ENCODE results near the gene RBFOX1.

Gene RBFOX1

GRCh38 chr16:7628981-7629380 is 296.3 kb downstream of the RBFOX1 start:
- H2AFZ ChIP-seq (ENCODE audit: low read length), result no peak overlapping the region
- no peaks in the 10 kb centered on the region for H3K9me2 ChIP-seq (ENCODE audit: low read depth, low read length)
- no peaks in the 10 kb centered on the region for H3K79me2 ChIP-seq (ENCODE audit: insufficient read depth, low read length)
- H3K27me3 ChIP-seq (ENCODE audit: insufficient read depth, low read length), result no peaks in the 10 kb centered on the region
- H3K9ac ChIP-seq (ENCODE audit: low read length), result no peak overlapping the region
- H4K20me1 ChIP-seq (ENCODE audit: insufficient read depth, low read length), result no peaks in the 10 kb centered on the region
- no peak overlapping the region for H3K4me3 ChIP-seq (ENCODE audit: low read depth, low read length, poor library complexity, severe bottlenecking)
- H3K27ac ChIP-seq (ENCODE audit: low read depth, low read length, poor library complexity, severe bottlenecking), result no peak overlapping the region
- H3K36me3 ChIP-seq (ENCODE audit: insufficient read depth, low read length), result no peaks in the 10 kb centered on the region
- no peaks in the 10 kb centered on the region for H3K9me3 ChIP-seq (ENCODE audit: low read length)
- no peaks in the 10 kb centered on the region for H3F3A ChIP-seq (ENCODE audit: insufficient read depth, low read length)
- no peaks in the 10 kb centered on the region for H3K4me1 ChIP-seq (ENCODE audit: insufficient read depth, low read length, severe bottlenecking)
- no peak overlapping the region for H3K4me2 ChIP-seq (ENCODE audit: low read length)
- TF ChIP-seq EZH2 (IDR thresholded peaks at IDR 0.05; ENCODE audit: borderline replicate concordance, low read length) (no peak), CTCF (IDR thresholded peaks at IDR 0.05; ENCODE audit: low read length) (no peak)

- Histone ChIP-seq H3K9me3 (ENCODE audit: low read length) (no peaks in the 10 kb centered on the region), H3K27me3 (ENCODE audit: insufficient read depth, low read length) (no peaks in the 10 kb centered on the region)
Observed at GRCh38 chr16:7629571-7629970, 296.9 kb downstream of the RBFOX1 start.

GRCh38 chr16:7637446-7637845 is 304.8 kb downstream of the RBFOX1 start:
- no peaks in the 10 kb centered on the region for H3K9me3 ChIP-seq (ENCODE audit: low read length)
- no peak overlapping the region for H3K27ac ChIP-seq (ENCODE audit: low read depth, low read length, poor library complexity, severe bottlenecking)
- no peaks in the 10 kb centered on the region for H3K79me2 ChIP-seq (ENCODE audit: insufficient read depth, low read length)
- H3K4me3 ChIP-seq (ENCODE audit: low read depth, low read length, poor library complexity, severe bottlenecking), result no peak overlapping the region
- H4K20me1 ChIP-seq (ENCODE audit: insufficient read depth, low read length), result no peaks in the 10 kb centered on the region
- no peaks in the 10 kb centered on the region for H3K9me2 ChIP-seq (ENCODE audit: low read depth, low read length)
- no peak overlapping the region for H3K9ac ChIP-seq (ENCODE audit: low read length)
- no peaks in the 10 kb centered on the region for H3F3A ChIP-seq (ENCODE audit: insufficient read depth, low read length)
- TF ChIP-seq CTCF (IDR thresholded peaks at IDR 0.05; ENCODE audit: low read length), result no peak
- no peak for TF ChIP-seq EZH2 (IDR thresholded peaks at IDR 0.05; ENCODE audit: borderline replicate concordance, low read length)
- no peaks in the 10 kb centered on the region; the same call in 1 of the 2 replicates for H3K27me3 ChIP-seq (ENCODE audit: insufficient read depth, low read length)
- H2AFZ ChIP-seq (ENCODE audit: low read length), result no peak overlapping the region
- no peaks in the 10 kb centered on the region for H3K36me3 ChIP-seq (ENCODE audit: insufficient read depth, low read length)
- no peaks in the 10 kb centered on the region for H3K4me1 ChIP-seq (ENCODE audit: insufficient read depth, low read length, severe bottlenecking)
- H3K4me2 ChIP-seq (ENCODE audit: low read length), result no peak overlapping the region

More at GRCh38 chr16:7629571-7629970, 296.9 kb downstream of the RBFOX1 start:
- Histone ChIP-seq H3K4me1 (ENCODE audit: insufficient read depth, low read length, severe bottlenecking) (no peaks in the 10 kb centered on the region), H3K9me2 (ENCODE audit: low read depth, low read length) (no peaks in the 10 kb centered on the region), H3K4me2 (ENCODE audit: low read length) (no peak overlapping the region), H2AFZ (ENCODE audit: low read length) (no peak overlapping the region), H3K79me2 (ENCODE audit: insufficient read depth, low read length) (no peaks in the 10 kb centered on the region), H3K9ac (ENCODE audit: low read length) (no peak overlapping the region), H4K20me1 (ENCODE audit: insufficient read depth, low read length) (no peaks in the 10 kb centered on the region), H3F3A (ENCODE audit: insufficient read depth, low read length) (no peaks in the 10 kb centered on the region), H3K27ac (ENCODE audit: low read depth, low read length, poor library complexity, severe bottlenecking) (no peak overlapping the region), H3K4me3 (ENCODE audit: low read depth, low read length, poor library complexity, severe bottlenecking) (no peak overlapping the region), H3K36me3 (ENCODE audit: insufficient read depth, low read length) (no peaks in the 10 kb centered on the region)
- TF ChIP-seq EZH2 (IDR thresholded peaks at IDR 0.05; ENCODE audit: borderline replicate concordance, low read length) (no peak), CTCF (IDR thresholded peaks at IDR 0.05; ENCODE audit: low read length) (no peak)

Measured in OCI-LY1 (cell line).